HepG2 (cell line): ENCODE data around the gene DSG2. TPM values are rescaled to one million over a fixed set of nuclear protein-coding genes. Genes with fewer than 3 reads are reported as not detected.
A peak's percentile ranks its signal among the peaks of the same experiment; 100 is the strongest.

ENCODE experiments used
- CREBL2 ChIP-seq: sonication (generic); formaldehyde crosslinking; IDR thresholded peaks from 2 replicates; pipeline ENCODE4 v1.8.1; 2023; ENCODE audit warnings: missing genetic modification reagents, mild to moderate bottlenecking, borderline replicate concordance
- DMAP1 ChIP-seq: IDR thresholded peaks from 2 replicates; pipeline ENCODE4 v1.6.1; 2016
- DNMT1 ChIP-seq: sonication (generic); formaldehyde crosslinking; IDR thresholded peaks from 2 replicates; pipeline ENCODE4 v1.5.1; 2020; ENCODE audit warnings: mild to moderate bottlenecking, missing genetic modification reagents
- GLI4 ChIP-seq: sonication (generic); formaldehyde crosslinking; IDR thresholded peaks from 2 replicates; pipeline ENCODE4 v1.5.1; 2020; ENCODE audit warnings: missing genetic modification reagents, mild to moderate bottlenecking, moderate library complexity, borderline replicate concordance
- HIC2 ChIP-seq: sonication (generic); formaldehyde crosslinking; IDR thresholded peaks from 2 replicates; pipeline ENCODE4 v1.9.0; 2022; ENCODE audit warnings: low read depth, missing genetic modification reagents
- KLF12 ChIP-seq: sonication (generic); formaldehyde crosslinking; IDR thresholded peaks from 2 replicates; pipeline ENCODE4 v1.4.0; 2020; ENCODE audit warnings: missing genetic modification reagents, borderline replicate concordance
- MIER3 ChIP-seq: IDR thresholded peaks from 2 replicates; pipeline ENCODE4 v1.6.1; 2016; ENCODE audit warnings: missing compliant biosample characterization, borderline replicate concordance
- NFYC ChIP-seq: IDR thresholded peaks from 2 replicates; pipeline ENCODE4 v1.6.1; 2016; ENCODE audit warnings: missing genetic modification reagents, missing compliant biosample characterization
- NR2F2 ChIP-seq: IDR thresholded peaks from 2 replicates; pipeline ENCODE4 v1.6.1; 2012; ENCODE audit warnings: low read depth, inconsistent platforms, borderline replicate concordance
- ONECUT2 ChIP-seq: sonication (generic); formaldehyde crosslinking; IDR thresholded peaks from 2 replicates; pipeline ENCODE4 v1.4.0; 2020; ENCODE audit warnings: missing genetic modification reagents
- RAD51 ChIP-seq: fragments of 450-650 bp; IDR thresholded peaks from 2 replicates; pipeline ENCODE4 v1.6.1; 2016; ENCODE audit warnings: borderline replicate concordance
- RORA ChIP-seq: sonication (generic); formaldehyde crosslinking; IDR thresholded peaks from 2 replicates; pipeline ENCODE4 v1.5.0; 2020; ENCODE audit warnings: mild to moderate bottlenecking, missing genetic modification reagents, moderate library complexity
- SNAI1 ChIP-seq: sonication (generic); formaldehyde crosslinking; IDR thresholded peaks from 2 replicates; pipeline ENCODE4 v1.5.0; 2020; ENCODE audit warnings: mild to moderate bottlenecking, missing genetic modification reagents, borderline replicate concordance
- SSRP1 ChIP-seq: IDR thresholded peaks from 2 replicates; pipeline ENCODE4 v1.6.1; 2016; ENCODE audit warnings: control low read depth
- THAP7 ChIP-seq: sonication (generic); formaldehyde crosslinking; IDR thresholded peaks from 2 replicates; pipeline ENCODE4 v1.8.1; 2023; ENCODE audit warnings: mild to moderate bottlenecking, missing genetic modification reagents
- THYN1 ChIP-seq: sonication (generic); formaldehyde crosslinking; IDR thresholded peaks from 2 replicates; pipeline ENCODE4 v1.8.1; 2023; ENCODE audit warnings: low read depth, mild to moderate bottlenecking, moderate library complexity, missing genetic modification reagents, borderline replicate concordance
- ZBTB49 ChIP-seq: sonication (generic); formaldehyde crosslinking; IDR thresholded peaks from 2 replicates; pipeline ENCODE4 v1.4.0; 2020; ENCODE audit warnings: missing genetic modification reagents, borderline replicate concordance
- ZFP1 ChIP-seq: IDR thresholded peaks from 2 replicates; pipeline ENCODE4 v1.6.1; 2016
- ZNF3 ChIP-seq: IDR thresholded peaks from 2 replicates; pipeline ENCODE4 v1.7.0; 2017; ENCODE audit warnings: inconsistent platforms
- ZNF605 ChIP-seq: sonication (generic); formaldehyde crosslinking; IDR thresholded peaks from 2 replicates; pipeline ENCODE4 v1.8.0; 2022; ENCODE audit warnings: mild to moderate bottlenecking, missing genetic modification reagents
- ZNF652 ChIP-seq: IDR thresholded peaks from 2 replicates; pipeline ENCODE4 v1.6.1; 2016; ENCODE audit warnings: low read depth, borderline replicate concordance
- ZNF788 ChIP-seq: sonication (generic); formaldehyde crosslinking; IDR thresholded peaks from 2 replicates; pipeline ENCODE4 v1.5.0; 2020; ENCODE audit warnings: mild to moderate bottlenecking, missing genetic modification reagents, borderline replicate concordance
- polyA plus RNA-seq, 8 experiments: library from polyadenylated mRNA; depleted of rRNA in 3 of 8; stranded (reverse) in 7 of 8; unstranded in 1 of 8; fragments of >200 nt; fragmentation: Illumina TruSeq in 4 of 8; extraction: Trizol in 4 of 8; gene quantifications; 2 replicates each; pipeline versions ENCODE4 v1.2.1 to v1.2.3, GENCODE V29; 2011 to 2016; ENCODE audit warnings: low read depth in 4 of 8, missing spikeins in 1 of 8, mixed read lengths in 1 of 8; ENCODE audit not compliant: insufficient read depth in 1 of 8
- total RNA-seq, 5 experiments: library from RNA; depleted of rRNA; stranded (reverse); fragments of >200 nt; fragmentation: Illumina TruSeq; extraction: Trizol; gene quantifications; 2 replicates each; pipeline ENCODE4 v1.2.3, GENCODE V29; 2016; ENCODE audit warnings: low read depth in 1 of 5
- TF ChIP-seq, protein P1 (sequence below): sonication (generic); formaldehyde crosslinking; IDR thresholded peaks from 2 replicates; pipeline ENCODE4 v1.5.1; 2020; ENCODE audit warnings: mild to moderate bottlenecking, moderate library complexity, missing genetic modification reagents
- TF ChIP-seq, protein P2 (sequence below): IDR thresholded peaks from 2 replicates; pipeline ENCODE4 v1.6.1; 2012; ENCODE audit warnings: inconsistent platforms

DSG2 gene
- total and polyA plus RNA-seq, 2 of the 13 experiments (the other 11 are each of a cell fraction or from before 2014, with no cell fraction given), result 23.3 to 66.7 TPM

DNA sequence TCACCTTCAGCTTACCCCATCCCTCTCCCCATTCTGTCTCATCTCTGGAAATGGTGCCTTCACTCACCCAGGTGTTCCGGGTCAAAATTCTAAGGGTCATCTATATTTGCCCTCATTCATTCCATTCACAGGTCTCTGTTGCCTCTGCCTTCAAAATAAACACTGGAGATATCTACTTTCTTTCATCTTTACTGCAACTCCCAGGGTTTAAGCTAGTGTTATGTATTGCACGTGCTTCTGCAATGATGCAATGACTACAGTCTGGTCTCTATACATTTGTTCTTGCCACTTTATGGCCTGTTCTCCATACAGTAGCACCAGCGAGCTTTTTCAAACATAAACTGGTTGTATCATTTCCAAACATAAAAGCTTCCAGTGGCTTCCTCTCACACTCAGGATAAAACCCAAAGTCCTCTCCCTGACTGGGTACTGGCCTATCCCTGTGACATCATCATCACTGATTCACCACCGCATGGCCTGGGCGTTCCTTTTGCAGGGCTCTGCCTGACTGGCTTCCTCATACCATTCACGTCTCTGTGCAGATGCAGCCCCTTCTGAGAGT, 14.3 kb downstream of the DSG2 start (continued):
- TF ChIP-seq, protein P1, sequence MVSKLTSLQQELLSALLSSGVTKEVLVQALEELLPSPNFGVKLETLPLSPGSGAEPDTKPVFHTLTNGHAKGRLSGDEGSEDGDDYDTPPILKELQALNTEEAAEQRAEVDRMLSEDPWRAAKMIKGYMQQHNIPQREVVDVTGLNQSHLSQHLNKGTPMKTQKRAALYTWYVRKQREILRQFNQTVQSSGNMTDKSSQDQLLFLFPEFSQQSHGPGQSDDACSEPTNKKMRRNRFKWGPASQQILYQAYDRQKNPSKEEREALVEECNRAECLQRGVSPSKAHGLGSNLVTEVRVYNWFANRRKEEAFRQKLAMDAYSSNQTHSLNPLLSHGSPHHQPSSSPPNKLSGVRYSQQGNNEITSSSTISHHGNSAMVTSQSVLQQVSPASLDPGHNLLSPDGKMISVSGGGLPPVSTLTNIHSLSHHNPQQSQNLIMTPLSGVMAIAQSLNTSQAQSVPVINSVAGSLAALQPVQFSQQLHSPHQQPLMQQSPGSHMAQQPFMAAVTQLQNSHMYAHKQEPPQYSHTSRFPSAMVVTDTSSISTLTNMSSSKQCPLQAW (CRISPR knock-in tag), result 0 out of 2 replicates have a peak, but pooled peaks have one; percentile 45
- TF ChIP-seq HIC2 (CRISPR knock-in tag) (no peak), ONECUT2 (CRISPR knock-in tag) (peak; percentile 62; the same call in 1 of the 2 replicates), ZFP1 (peak; percentile 79; the same call in 1 of the 2 replicates), ZBTB49 (CRISPR knock-in tag) (no peak), NR2F2 (peak; percentile 98), ZNF788 (0 out of 2 replicates have a peak, but pooled peaks have one; percentile 41), RAD51 (no peak), THYN1 (0 out of 2 replicates have a peak, but pooled peaks have one; percentile 69), ZNF605 (peak; percentile 74; the same call in 1 of the 2 replicates), MIER3 (CRISPR knock-in tag) (peak; percentile 60; the same call in 1 of the 2 replicates), DNMT1 (no peak), RORA (CRISPR knock-in tag) (no peak), GLI4 (CRISPR knock-in tag) (no peak; the same call in 1 of the 2 replicates), ZNF652 (no peak), DMAP1 (CRISPR knock-in tag) (peak; percentile 92; the same call in 1 of the 2 replicates), CREBL2 (CRISPR knock-in tag) (no peak), SNAI1 (CRISPR knock-in tag) (no peak; the same call in 1 of the 2 replicates), SSRP1 (CRISPR knock-in tag) (0 out of 2 replicates have a peak, but pooled peaks have one; percentile 52), NFYC (CRISPR knock-in tag) (0 out of 2 replicates have a peak, but pooled peaks have one; percentile 36), THAP7 (CRISPR knock-in tag) (no peak), KLF12 (CRISPR knock-in tag) (no peak), ZNF3 (CRISPR knock-in tag) (0 out of 2 replicates have a peak, but pooled peaks have one; percentile 54)
- TF ChIP-seq, protein P2, sequence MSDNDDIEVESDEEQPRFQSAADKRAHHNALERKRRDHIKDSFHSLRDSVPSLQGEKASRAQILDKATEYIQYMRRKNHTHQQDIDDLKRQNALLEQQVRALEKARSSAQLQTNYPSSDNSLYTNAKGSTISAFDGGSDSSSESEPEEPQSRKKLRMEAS, result peak; percentile 88
